Nephron progenitor cell (in vitro differentiated cells): Measurements from ENCODE around the gene SH3BP4.

Experiments used
- DNase-seq: peaks from one replicate; pipeline ENCODE4 v3.0.0; 2021
- H3K27ac Mint-ChIP-seq: 2 replicates; pipeline ENCODE4 v1.8.0; 2021; ENCODE audit warnings: mild to moderate bottlenecking, moderate library complexity, mixed read lengths
- H3K27me3 Mint-ChIP-seq: 2 replicates; pipeline ENCODE4 v1.8.0; 2021; ENCODE audit warnings: mild to moderate bottlenecking, low read depth, mixed read lengths; ENCODE audit not compliant: poor library complexity
- H3K36me3 Mint-ChIP-seq: 2 replicates; pipeline ENCODE4 v1.8.0; 2021; ENCODE audit warnings: low read depth, mixed read lengths
- H3K4me1 Mint-ChIP-seq: 2 replicates; pipeline ENCODE4 v1.8.0; 2021; ENCODE audit warnings: mixed read lengths
- H3K4me3 Mint-ChIP-seq: 2 replicates; pipeline ENCODE4 v1.8.0; 2021; ENCODE audit warnings: mild to moderate bottlenecking, moderate library complexity, mixed read lengths
- H3K9me3 Mint-ChIP-seq: 2 replicates; pipeline ENCODE4 v1.8.0; 2021; ENCODE audit warnings: mild to moderate bottlenecking, moderate library complexity, mixed read lengths
- TF ChIP-seq, protein P1 (sequence below): fragments of 200-600 bp; sonication (generic); IDR thresholded peaks from 2 replicates; pipeline ENCODE4 v1.5.0; 2021; ENCODE audit warnings: antibody characterized with exemption

Gene SH3BP4

GRCh38 chr2:234970099-234970440 is 18.3 kb downstream of the SH3BP4 start:
- no peak for DNase-seq
- H3K4me1 Mint-ChIP-seq, result peaks cover 60% of the 10 kb centered on the region
- peak overlapping the region; percentile 95 for H3K27ac Mint-ChIP-seq
- H3K9me3 Mint-ChIP-seq, result no peaks in the 10 kb centered on the region
- TF ChIP-seq, protein P1, sequence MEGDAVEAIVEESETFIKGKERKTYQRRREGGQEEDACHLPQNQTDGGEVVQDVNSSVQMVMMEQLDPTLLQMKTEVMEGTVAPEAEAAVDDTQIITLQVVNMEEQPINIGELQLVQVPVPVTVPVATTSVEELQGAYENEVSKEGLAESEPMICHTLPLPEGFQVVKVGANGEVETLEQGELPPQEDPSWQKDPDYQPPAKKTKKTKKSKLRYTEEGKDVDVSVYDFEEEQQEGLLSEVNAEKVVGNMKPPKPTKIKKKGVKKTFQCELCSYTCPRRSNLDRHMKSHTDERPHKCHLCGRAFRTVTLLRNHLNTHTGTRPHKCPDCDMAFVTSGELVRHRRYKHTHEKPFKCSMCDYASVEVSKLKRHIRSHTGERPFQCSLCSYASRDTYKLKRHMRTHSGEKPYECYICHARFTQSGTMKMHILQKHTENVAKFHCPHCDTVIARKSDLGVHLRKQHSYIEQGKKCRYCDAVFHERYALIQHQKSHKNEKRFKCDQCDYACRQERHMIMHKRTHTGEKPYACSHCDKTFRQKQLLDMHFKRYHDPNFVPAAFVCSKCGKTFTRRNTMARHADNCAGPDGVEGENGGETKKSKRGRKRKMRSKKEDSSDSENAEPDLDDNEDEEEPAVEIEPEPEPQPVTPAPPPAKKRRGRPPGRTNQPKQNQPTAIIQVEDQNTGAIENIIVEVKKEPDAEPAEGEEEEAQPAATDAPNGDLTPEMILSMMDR, result no peak
- H3K27me3 Mint-ChIP-seq, result peaks cover 4% of the 10 kb centered on the region
- H3K36me3 Mint-ChIP-seq, result peaks cover 15% of the 10 kb centered on the region
- H3K4me3 Mint-ChIP-seq, result peak overlapping the region; percentile 4

GRCh38 chr2:234970477-234970882 is 18.7 kb downstream of the SH3BP4 start:
- Mint-ChIP-seq H3K4me1 (peaks cover 58% of the 10 kb centered on the region), H3K27me3 (peaks cover 4% of the 10 kb centered on the region), H3K4me3 (no peak overlapping the region), H3K9me3 (no peaks in the 10 kb centered on the region), H3K36me3 (peaks cover 12% of the 10 kb centered on the region), H3K27ac (peak overlapping the region; percentile 53)
- TF ChIP-seq, protein P1, result no peak
- no peak for DNase-seq

- peaks cover 57% of the 10 kb centered on the region for H3K4me1 Mint-ChIP-seq
- no peak overlapping the region for H3K4me3 Mint-ChIP-seq
- H3K27me3 Mint-ChIP-seq, result peaks cover 4% of the 10 kb centered on the region
- TF ChIP-seq, protein P1, result no peak
- no peak overlapping the region for H3K27ac Mint-ChIP-seq
- H3K9me3 Mint-ChIP-seq, result no peaks in the 10 kb centered on the region
- no peak for DNase-seq
- peaks cover 9% of the 10 kb centered on the region for H3K36me3 Mint-ChIP-seq
Measured at GRCh38 chr2:234971496-234971895, 19.7 kb downstream of the SH3BP4 start.

- no peak overlapping the region for H3K27ac Mint-ChIP-seq
- peaks cover 4% of the 10 kb centered on the region for H3K27me3 Mint-ChIP-seq
- DNase-seq, result no peak
- H3K9me3 Mint-ChIP-seq, result no peaks in the 10 kb centered on the region
- H3K4me1 Mint-ChIP-seq, result peaks cover 62% of the 10 kb centered on the region
- H3K36me3 Mint-ChIP-seq, result peaks cover 10% of the 10 kb centered on the region
- no peak overlapping the region for H3K4me3 Mint-ChIP-seq
- TF ChIP-seq, protein P1, result no peak
Measured at GRCh38 chr2:234973008-234973407, 21.2 kb downstream of the SH3BP4 start.

- no peak for DNase-seq
- peak overlapping the region; percentile 52 for H3K27ac Mint-ChIP-seq
- TF ChIP-seq, protein P1, result no peak
- H3K9me3 Mint-ChIP-seq, result peaks cover 4% of the 10 kb centered on the region
- peaks cover 27% of the 10 kb centered on the region for H3K36me3 Mint-ChIP-seq
- H3K4me1 Mint-ChIP-seq, result peaks cover 59% of the 10 kb centered on the region
- H3K4me3 Mint-ChIP-seq, result no peak overlapping the region
- H3K27me3 Mint-ChIP-seq, result peaks cover 4% of the 10 kb centered on the region
Measured at GRCh38 chr2:234974501-234975385, 22.9 kb downstream of the SH3BP4 start.

- no peak overlapping the region for H3K27ac Mint-ChIP-seq
- peaks cover 33% of the 10 kb centered on the region for H3K36me3 Mint-ChIP-seq
- peaks cover 8% of the 10 kb centered on the region for H3K9me3 Mint-ChIP-seq
- no peak overlapping the region for H3K4me3 Mint-ChIP-seq
- H3K27me3 Mint-ChIP-seq, result peaks cover 4% of the 10 kb centered on the region
- TF ChIP-seq, protein P1, result no peak
- peaks cover 60% of the 10 kb centered on the region for H3K4me1 Mint-ChIP-seq
- DNase-seq, result no peak
Measured at GRCh38 chr2:234975611-234976010, 23.8 kb downstream of the SH3BP4 start.
